Fibroblast of mammary gland (primary cell): ENCODE measurements around the gene SRP72.

Experiments
- DNase-seq: peaks from one replicate; pipeline ENCODE4 v3.0.0-alpha.2; 2010; ENCODE audit warnings: low read depth
- H3K4me3 ChIP-seq: 2 replicates; pipeline ENCODE4 v1.5.1; 2011; ENCODE audit warnings: low read depth, mild to moderate bottlenecking, low read length, moderate library complexity; ENCODE audit not compliant: control insufficient read depth
- CTCF ChIP-seq: conservative IDR thresholded peaks from 2 replicates; pipeline ENCODE4 v1.5.1; 2011; ENCODE audit warnings: low read depth, low read length, inconsistent platforms; ENCODE audit not compliant: control insufficient read depth, insufficient read depth

The SRP72 gene

DNA sequence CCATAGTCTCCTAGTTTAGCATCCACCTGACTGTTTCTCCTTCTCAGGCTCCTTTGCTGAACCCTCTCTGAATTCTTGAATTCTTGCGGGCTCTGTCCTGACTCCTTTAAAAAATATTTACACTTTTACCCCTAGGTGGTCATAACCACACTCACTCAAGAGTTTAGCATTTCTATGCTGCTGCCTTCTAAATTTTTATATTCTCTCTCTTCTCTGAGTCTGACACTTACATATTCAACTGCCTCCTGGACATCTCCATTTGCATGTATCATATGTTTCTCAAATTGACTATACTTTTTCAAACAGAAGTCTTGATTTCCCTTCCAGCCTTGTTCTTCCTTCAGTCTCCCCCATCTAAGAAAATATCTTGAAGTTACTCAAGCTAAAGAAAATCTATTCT is 69.7 kb downstream of the SRP72 start:
- no peak for TF ChIP-seq CTCF
- H3K4me3 ChIP-seq, result no peak overlapping the region
- no peak for DNase-seq

GRCh38 chr4:56540826-56541225 is 73.4 kb downstream of the SRP72 start:
- no peak overlapping the region for H3K4me3 ChIP-seq
- TF ChIP-seq CTCF, result no peak
- DNase-seq, result no peak

GRCh38 chr4:56544573-56545131 is 77.2 kb downstream of the SRP72 start:
- peak overlapping the region; percentile 39 for H3K4me3 ChIP-seq
- TF ChIP-seq CTCF, result peak; percentile 57
- peak; percentile 78 for DNase-seq

DNA sequence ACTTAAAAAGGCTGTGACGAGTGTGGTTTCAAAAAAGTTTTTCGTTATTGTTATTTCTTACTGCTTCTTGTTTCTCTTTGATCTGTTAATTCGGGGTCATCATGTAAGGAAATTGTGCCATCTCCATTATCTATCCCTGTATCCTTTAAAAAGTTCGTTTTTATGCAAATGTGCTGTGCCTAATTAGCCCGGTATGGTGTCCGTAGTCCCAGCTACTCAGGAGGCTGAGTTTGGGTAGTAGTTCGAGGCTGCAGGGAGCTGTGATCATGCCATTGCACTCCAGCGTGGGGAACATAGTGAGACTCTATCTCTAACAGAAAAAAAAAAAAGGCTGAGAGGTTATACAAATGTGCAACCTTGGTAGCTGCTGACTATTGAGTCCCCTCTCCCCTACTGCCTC is 83.2 kb downstream of the SRP72 start:
- no peak for TF ChIP-seq CTCF
- no peak overlapping the region for H3K4me3 ChIP-seq
- DNase-seq, result no peak

DNA sequence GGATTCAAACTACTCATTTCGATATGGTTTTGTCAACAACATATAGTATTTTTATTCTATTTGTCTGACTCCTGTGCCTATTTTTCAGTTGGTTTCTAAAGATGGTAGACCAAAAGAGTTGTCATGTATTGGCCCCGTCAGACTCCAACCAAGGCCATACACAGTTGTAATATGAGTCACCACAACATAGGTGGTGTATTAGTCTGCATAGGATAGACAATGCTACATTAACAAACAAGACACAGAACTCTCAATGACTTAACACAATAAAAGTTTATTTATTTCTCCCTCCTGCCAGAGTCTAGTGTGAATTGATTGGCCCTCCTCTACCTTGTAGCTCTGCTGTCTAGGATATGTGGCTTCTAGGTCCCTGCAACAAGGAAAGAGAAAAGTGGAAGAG is 84.1 kb downstream of the SRP72 start:
- no peak for TF ChIP-seq CTCF
- H3K4me3 ChIP-seq, result no peak overlapping the region
- no peak for DNase-seq

GRCh38 chr4:56552273-56552672 is 84.9 kb downstream of the SRP72 start:
- TF ChIP-seq CTCF, result no peak
- no peak overlapping the region for H3K4me3 ChIP-seq
- no peak for DNase-seq
